K562 (cell line): ENCODE measurements around the gene GCN1. TPM values are rescaled to one million over a fixed set of nuclear protein-coding genes. Genes with fewer than 3 reads are reported as not detected.

Source experiments
- BACH1 ChIP-seq: fragments of 200-800 bp; sonication (Bioruptor generic); IDR thresholded peaks from 2 replicates; pipeline ENCODE4 v1.6.1; 2016; ENCODE audit warnings: missing genetic modification characterization, missing compliant biosample characterization
- LEF1 ChIP-seq: fragments of 450-650 bp; IDR thresholded peaks from 2 replicates; pipeline ENCODE4 v1.6.1; 2016; ENCODE audit warnings: mild to moderate bottlenecking
- TCFL5 ChIP-seq: fragments of 250-450 bp; sonication (Bioruptor Pico); conservative IDR thresholded peaks from 2 replicates; pipeline ENCODE4 v1.6.1; 2021; ENCODE audit warnings: mild to moderate bottlenecking, moderate library complexity, matching md5 sums
- polyA plus RNA-seq, 8 experiments: library from polyadenylated mRNA; depleted of rRNA in 4 of 8; stranded (reverse) in 5 of 8; unstranded in 3 of 8; fragments of >200 nt; fragmentation: Nextera tagmentation in 2 of 8; fragmentation: Illumina TruSeq in 1 of 8; extraction: Ambion mirVana in 2 of 8; extraction: Trizol in 1 of 8; gene quantifications; 2 replicates each; pipeline versions ENCODE4 v1.2.1 to v1.2.3, GENCODE V29; 2011 to 2014; ENCODE audit warnings: inconsistent platforms in 1 of 8, missing spikeins in 1 of 8
- total RNA-seq, 7 experiments: library from RNA; depleted of rRNA in 6 of 7; stranded (reverse); fragments of >200 nt in 6 of 7; fragmentation: Illumina TruSeq in 2 of 7; extraction: Trizol in 2 of 7; gene quantifications; 2 replicates each; pipeline versions ENCODE4 v1.2.1 to v1.2.3, GENCODE V29; 2011 to 2021; ENCODE audit warnings: low replicate concordance in 1 of 7
- TF ChIP-seq, protein P1 (sequence below), 2 experiments: fragments of 150-350 bp in 1 of 2; IDR thresholded peaks; 2 replicates each; pipeline ENCODE4 v1.6.1; 2012 to 2016; ENCODE audit warnings: low read depth in 2 of 2, low read length in 2 of 2, mild to moderate bottlenecking in 1 of 2, moderate library complexity in 1 of 2
- TF ChIP-seq, protein P2 (sequence below): fragments of 450-650 bp; IDR thresholded peaks from 2 replicates; pipeline ENCODE4 v1.7.1; 2018; ENCODE audit warnings: mild to moderate bottlenecking, low read depth; ENCODE audit not compliant: partially characterized antibody
- TF ChIP-seq, protein P3 (sequence below): fragments of 450-650 bp; IDR thresholded peaks from 2 replicates; pipeline ENCODE4 v1.6.1; 2016; ENCODE audit warnings: mild to moderate bottlenecking, moderate library complexity

GCN1 gene
- total and polyA plus RNA-seq, 9 of the 15 experiments (the other 6 are each of a cell fraction or from before 2014, with no cell fraction given), result 11.9 to 190 (median 51.7) TPM

DNA sequence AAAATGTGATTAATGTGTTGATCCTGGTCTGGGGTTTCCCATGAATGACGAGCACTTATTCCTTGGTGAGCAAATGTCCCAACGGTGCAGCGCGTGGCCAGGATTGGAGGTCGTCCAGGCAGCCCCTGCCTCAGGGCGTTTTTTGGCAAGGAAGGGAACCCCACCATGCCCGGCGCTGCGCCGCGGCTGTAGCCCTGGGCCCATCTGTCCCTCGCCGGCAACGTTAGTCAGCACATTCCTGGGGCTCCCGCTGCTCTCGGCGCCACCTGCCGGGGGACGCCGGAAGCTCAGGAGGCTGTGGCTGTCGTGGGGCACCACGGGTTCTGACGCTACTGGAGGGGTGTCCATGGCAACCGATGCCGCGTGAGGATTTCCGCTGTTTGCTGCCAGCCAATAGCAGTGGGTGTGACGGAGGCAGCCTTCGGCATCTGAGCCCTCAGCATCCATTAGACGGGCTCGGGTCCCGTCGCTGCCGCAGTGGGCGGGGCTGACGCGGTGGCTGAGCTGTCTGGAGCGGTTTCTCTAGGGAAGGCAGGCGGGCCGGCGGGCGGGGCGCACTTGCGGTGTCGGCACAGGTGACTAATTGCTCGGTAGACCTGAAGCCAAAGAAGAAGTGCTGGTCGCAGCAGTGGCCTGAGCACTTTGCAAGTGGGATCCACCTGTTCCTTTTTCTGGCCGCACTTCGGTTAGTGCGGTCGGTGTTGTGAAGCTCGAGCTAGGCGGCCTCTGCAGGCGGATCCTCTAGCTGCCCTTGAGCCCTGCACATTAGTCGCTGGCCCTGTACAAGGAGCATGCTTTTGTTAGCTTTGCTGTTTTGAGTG lies 107.5 kb downstream of the GCN1 start (continued):
- TF ChIP-seq, protein P1, sequence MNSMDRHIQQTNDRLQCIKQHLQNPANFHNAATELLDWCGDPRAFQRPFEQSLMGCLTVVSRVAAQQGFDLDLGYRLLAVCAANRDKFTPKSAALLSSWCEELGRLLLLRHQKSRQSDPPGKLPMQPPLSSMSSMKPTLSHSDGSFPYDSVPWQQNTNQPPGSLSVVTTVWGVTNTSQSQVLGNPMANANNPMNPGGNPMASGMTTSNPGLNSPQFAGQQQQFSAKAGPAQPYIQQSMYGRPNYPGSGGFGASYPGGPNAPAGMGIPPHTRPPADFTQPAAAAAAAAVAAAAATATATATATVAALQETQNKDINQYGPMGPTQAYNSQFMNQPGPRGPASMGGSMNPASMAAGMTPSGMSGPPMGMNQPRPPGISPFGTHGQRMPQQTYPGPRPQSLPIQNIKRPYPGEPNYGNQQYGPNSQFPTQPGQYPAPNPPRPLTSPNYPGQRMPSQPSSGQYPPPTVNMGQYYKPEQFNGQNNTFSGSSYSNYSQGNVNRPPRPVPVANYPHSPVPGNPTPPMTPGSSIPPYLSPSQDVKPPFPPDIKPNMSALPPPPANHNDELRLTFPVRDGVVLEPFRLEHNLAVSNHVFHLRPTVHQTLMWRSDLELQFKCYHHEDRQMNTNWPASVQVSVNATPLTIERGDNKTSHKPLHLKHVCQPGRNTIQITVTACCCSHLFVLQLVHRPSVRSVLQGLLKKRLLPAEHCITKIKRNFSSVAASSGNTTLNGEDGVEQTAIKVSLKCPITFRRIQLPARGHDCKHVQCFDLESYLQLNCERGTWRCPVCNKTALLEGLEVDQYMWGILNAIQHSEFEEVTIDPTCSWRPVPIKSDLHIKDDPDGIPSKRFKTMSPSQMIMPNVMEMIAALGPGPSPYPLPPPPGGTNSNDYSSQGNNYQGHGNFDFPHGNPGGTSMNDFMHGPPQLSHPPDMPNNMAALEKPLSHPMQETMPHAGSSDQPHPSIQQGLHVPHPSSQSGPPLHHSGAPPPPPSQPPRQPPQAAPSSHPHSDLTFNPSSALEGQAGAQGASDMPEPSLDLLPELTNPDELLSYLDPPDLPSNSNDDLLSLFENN (IDR thresholded peaks at IDR 0.05; ENCODE audit: low read depth in 2 of 2, low read length in 2 of 2), result 0 out of 4 replicates have a peak, but pooled peaks of 1 of the 2 experiments have one; percentile 23
- TF ChIP-seq LEF1, result no peak
- TF ChIP-seq TCFL5, result no peak
- peak; percentile 98 for TF ChIP-seq BACH1 (tag)
- TF ChIP-seq, protein P2, sequence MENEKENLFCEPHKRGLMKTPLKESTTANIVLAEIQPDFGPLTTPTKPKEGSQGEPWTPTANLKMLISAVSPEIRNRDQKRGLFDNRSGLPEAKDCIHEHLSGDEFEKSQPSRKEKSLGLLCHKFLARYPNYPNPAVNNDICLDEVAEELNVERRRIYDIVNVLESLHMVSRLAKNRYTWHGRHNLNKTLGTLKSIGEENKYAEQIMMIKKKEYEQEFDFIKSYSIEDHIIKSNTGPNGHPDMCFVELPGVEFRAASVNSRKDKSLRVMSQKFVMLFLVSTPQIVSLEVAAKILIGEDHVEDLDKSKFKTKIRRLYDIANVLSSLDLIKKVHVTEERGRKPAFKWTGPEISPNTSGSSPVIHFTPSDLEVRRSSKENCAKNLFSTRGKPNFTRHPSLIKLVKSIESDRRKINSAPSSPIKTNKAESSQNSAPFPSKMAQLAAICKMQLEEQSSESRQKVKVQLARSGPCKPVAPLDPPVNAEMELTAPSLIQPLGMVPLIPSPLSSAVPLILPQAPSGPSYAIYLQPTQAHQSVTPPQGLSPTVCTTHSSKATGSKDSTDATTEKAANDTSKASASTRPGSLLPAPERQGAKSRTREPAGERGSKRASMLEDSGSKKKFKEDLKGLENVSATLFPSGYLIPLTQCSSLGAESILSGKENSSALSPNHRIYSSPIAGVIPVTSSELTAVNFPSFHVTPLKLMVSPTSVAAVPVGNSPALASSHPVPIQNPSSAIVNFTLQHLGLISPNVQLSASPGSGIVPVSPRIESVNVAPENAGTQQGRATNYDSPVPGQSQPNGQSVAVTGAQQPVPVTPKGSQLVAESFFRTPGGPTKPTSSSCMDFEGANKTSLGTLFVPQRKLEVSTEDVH, result peak; percentile 56
- TF ChIP-seq, protein P3, sequence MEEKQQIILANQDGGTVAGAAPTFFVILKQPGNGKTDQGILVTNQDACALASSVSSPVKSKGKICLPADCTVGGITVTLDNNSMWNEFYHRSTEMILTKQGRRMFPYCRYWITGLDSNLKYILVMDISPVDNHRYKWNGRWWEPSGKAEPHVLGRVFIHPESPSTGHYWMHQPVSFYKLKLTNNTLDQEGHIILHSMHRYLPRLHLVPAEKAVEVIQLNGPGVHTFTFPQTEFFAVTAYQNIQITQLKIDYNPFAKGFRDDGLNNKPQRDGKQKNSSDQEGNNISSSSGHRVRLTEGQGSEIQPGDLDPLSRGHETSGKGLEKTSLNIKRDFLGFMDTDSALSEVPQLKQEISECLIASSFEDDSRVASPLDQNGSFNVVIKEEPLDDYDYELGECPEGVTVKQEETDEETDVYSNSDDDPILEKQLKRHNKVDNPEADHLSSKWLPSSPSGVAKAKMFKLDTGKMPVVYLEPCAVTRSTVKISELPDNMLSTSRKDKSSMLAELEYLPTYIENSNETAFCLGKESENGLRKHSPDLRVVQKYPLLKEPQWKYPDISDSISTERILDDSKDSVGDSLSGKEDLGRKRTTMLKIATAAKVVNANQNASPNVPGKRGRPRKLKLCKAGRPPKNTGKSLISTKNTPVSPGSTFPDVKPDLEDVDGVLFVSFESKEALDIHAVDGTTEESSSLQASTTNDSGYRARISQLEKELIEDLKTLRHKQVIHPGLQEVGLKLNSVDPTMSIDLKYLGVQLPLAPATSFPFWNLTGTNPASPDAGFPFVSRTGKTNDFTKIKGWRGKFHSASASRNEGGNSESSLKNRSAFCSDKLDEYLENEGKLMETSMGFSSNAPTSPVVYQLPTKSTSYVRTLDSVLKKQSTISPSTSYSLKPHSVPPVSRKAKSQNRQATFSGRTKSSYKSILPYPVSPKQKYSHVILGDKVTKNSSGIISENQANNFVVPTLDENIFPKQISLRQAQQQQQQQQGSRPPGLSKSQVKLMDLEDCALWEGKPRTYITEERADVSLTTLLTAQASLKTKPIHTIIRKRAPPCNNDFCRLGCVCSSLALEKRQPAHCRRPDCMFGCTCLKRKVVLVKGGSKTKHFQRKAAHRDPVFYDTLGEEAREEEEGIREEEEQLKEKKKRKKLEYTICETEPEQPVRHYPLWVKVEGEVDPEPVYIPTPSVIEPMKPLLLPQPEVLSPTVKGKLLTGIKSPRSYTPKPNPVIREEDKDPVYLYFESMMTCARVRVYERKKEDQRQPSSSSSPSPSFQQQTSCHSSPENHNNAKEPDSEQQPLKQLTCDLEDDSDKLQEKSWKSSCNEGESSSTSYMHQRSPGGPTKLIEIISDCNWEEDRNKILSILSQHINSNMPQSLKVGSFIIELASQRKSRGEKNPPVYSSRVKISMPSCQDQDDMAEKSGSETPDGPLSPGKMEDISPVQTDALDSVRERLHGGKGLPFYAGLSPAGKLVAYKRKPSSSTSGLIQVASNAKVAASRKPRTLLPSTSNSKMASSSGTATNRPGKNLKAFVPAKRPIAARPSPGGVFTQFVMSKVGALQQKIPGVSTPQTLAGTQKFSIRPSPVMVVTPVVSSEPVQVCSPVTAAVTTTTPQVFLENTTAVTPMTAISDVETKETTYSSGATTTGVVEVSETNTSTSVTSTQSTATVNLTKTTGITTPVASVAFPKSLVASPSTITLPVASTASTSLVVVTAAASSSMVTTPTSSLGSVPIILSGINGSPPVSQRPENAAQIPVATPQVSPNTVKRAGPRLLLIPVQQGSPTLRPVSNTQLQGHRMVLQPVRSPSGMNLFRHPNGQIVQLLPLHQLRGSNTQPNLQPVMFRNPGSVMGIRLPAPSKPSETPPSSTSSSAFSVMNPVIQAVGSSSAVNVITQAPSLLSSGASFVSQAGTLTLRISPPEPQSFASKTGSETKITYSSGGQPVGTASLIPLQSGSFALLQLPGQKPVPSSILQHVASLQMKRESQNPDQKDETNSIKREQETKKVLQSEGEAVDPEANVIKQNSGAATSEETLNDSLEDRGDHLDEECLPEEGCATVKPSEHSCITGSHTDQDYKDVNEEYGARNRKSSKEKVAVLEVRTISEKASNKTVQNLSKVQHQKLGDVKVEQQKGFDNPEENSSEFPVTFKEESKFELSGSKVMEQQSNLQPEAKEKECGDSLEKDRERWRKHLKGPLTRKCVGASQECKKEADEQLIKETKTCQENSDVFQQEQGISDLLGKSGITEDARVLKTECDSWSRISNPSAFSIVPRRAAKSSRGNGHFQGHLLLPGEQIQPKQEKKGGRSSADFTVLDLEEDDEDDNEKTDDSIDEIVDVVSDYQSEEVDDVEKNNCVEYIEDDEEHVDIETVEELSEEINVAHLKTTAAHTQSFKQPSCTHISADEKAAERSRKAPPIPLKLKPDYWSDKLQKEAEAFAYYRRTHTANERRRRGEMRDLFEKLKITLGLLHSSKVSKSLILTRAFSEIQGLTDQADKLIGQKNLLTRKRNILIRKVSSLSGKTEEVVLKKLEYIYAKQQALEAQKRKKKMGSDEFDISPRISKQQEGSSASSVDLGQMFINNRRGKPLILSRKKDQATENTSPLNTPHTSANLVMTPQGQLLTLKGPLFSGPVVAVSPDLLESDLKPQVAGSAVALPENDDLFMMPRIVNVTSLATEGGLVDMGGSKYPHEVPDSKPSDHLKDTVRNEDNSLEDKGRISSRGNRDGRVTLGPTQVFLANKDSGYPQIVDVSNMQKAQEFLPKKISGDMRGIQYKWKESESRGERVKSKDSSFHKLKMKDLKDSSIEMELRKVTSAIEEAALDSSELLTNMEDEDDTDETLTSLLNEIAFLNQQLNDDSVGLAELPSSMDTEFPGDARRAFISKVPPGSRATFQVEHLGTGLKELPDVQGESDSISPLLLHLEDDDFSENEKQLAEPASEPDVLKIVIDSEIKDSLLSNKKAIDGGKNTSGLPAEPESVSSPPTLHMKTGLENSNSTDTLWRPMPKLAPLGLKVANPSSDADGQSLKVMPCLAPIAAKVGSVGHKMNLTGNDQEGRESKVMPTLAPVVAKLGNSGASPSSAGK, result no peak
